ENCODE measurements around the gene CNTFR. TPM values are rescaled to one million over a fixed set of nuclear protein-coding genes. Genes with fewer than 3 reads are reported as not detected.

The CNTFR gene
- total RNA-seq, 4 donors from 2014 or later = 17.5 to 130 (median 49.1) TPM

DNA sequence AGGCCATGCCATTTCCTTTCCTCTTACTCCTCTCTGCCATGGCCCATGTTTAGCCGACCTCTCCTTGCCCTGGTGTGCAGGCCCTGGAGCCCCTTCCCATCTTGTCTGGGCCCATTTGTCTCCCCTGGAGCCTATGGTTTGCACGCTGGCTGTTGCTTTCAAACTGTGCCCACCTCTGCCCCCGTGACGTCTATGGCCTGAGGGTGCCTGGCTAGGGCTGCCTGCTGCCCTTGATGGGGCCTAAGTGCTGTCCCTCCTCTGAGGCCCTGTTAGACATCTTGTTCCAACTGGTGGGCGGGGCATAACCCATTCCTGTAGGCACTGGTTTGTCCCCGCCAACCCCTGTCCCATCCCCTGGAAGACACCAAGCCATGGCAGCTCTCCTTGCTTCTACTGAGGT, 44.0 kb downstream of the CNTFR start:
- TF ChIP-seq, protein P1, sequence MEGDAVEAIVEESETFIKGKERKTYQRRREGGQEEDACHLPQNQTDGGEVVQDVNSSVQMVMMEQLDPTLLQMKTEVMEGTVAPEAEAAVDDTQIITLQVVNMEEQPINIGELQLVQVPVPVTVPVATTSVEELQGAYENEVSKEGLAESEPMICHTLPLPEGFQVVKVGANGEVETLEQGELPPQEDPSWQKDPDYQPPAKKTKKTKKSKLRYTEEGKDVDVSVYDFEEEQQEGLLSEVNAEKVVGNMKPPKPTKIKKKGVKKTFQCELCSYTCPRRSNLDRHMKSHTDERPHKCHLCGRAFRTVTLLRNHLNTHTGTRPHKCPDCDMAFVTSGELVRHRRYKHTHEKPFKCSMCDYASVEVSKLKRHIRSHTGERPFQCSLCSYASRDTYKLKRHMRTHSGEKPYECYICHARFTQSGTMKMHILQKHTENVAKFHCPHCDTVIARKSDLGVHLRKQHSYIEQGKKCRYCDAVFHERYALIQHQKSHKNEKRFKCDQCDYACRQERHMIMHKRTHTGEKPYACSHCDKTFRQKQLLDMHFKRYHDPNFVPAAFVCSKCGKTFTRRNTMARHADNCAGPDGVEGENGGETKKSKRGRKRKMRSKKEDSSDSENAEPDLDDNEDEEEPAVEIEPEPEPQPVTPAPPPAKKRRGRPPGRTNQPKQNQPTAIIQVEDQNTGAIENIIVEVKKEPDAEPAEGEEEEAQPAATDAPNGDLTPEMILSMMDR (IDR thresholded peaks at IDR 0.05; ENCODE audit: low read depth) = no peak

DNA sequence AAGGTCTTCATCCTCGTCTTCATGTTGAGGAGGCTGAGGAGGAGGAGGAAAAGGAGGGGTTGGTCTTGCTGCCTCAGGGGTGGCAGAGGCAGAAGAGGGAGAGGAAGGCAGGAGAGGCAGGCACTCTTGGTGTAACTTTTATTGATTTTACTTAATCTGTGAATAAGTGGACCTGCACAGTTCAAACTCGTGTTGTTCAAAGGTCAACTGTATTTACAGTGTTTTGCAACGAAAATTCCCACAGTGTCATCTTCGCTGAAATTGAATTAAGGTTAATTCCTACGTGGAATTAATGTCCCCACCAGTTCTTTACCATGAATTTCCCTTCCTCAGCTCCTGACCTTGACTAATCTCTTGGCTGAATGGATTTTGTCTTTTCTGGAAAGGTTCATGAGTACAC, 45.5 kb downstream of the CNTFR start:
- TF ChIP-seq, protein P1 (IDR thresholded peaks at IDR 0.05; ENCODE audit: low read depth) = no peak

- TF ChIP-seq, protein P1 (IDR thresholded peaks at IDR 0.05; ENCODE audit: low read depth) = no peak
Measured at GRCh38 chr9:34541540-34541939, 48.0 kb downstream of the CNTFR start.

GRCh38 chr9:34540827-34541226, 48.7 kb downstream of the CNTFR start:
- TF ChIP-seq, protein P1 (IDR thresholded peaks at IDR 0.05; ENCODE audit: low read depth) = no peak

GRCh38 chr9:34536685-34537084, 52.8 kb downstream of the CNTFR start:
- TF ChIP-seq, protein P1 (IDR thresholded peaks at IDR 0.05; ENCODE audit: low read depth) = no peak

GRCh38 chr9:34526026-34526425, 63.5 kb downstream of the CNTFR start:
- TF ChIP-seq, protein P1 (IDR thresholded peaks at IDR 0.05; ENCODE audit: low read depth) = no peak

GRCh38 chr9:34524349-34524748, 65.2 kb downstream of the CNTFR start:
- TF ChIP-seq, protein P1 (IDR thresholded peaks at IDR 0.05; ENCODE audit: low read depth) = no peak

Measured in subcutaneous adipose tissue (tissue), 4 donors.